SIG-M5 (cell line): ENCODE data around the gene SMO.
"Not testable (repeated sequence)": the region's sequence is repeated elsewhere in the genome, so short reads cannot be mapped to it uniquely, and the experiment has no call there.

ENCODE experiments used
- DNase-seq: peaks from one replicate; lab custom pipeline; 2025; lab: John Stamatoyannopoulos, UW

The SMO gene

GRCh38 chr7:129169686-129170440 lies 18.6 kb upstream of the SMO start:
- DNase-seq = no peak

- no peak for DNase-seq
These were observed 17.9 kb upstream of the SMO start for GRCh38 chr7:129170441-129171021.

DNA sequence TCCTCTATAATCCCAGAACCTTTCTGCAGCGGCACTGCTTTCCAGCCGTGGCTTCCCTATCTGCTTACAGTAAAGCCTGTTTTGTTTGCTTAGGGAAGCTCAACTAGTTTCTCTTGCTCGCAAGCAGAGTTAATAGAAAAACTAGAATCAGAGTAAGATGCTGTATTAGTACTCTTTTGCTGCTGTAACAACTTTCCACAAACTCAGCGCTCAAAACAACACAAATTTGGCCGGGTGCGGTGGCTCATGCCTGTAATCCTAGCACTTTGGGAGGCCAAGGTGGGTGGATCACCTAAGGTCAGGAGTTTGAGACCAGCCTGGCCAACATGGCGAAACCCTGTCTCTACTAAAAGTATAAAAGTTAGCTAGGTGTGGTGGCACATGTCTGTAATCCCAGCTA lies 14.6 kb upstream of the SMO start:
- DNase-seq = not testable (repeated sequence)

DNA sequence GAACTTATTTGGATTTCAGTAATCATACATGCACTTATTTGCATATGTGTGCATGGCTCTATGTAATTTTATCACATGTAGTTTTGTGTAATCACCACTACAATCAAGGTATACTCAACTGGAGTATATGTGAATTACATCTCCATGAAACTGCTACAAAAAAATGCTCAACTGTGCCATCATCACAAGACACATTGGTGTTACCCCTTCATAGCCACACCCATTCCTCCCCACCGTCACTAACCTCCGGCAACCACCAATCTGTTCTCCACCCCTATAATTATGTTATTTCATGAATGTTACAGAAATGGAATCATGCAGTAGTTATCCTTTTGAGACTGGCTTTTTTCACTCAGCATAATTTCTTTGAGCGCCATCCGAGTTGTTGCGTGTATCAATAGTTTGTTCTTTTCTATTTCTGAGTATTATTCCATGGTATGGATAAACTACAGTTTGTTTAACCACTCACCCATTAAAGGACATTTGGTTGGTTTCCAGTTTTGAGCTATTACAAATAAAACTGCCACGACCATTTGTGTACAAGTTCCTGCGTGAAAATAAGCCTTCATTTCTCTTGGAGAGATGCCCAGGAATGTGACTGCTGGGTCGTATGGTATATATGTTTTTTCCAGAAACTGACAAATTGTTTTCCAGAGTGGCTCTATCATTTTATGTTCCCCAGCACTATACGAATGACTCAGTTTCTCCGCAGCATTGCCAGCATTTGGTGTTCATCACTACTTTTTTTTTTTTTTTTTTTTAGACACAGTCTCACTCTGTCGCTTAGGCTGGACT lies 11.3 kb upstream of the SMO start:
- DNase-seq = no peak

GRCh38 chr7:129184981-129185670 lies 3.3 kb upstream of the SMO start:
- no peak for DNase-seq

DNA sequence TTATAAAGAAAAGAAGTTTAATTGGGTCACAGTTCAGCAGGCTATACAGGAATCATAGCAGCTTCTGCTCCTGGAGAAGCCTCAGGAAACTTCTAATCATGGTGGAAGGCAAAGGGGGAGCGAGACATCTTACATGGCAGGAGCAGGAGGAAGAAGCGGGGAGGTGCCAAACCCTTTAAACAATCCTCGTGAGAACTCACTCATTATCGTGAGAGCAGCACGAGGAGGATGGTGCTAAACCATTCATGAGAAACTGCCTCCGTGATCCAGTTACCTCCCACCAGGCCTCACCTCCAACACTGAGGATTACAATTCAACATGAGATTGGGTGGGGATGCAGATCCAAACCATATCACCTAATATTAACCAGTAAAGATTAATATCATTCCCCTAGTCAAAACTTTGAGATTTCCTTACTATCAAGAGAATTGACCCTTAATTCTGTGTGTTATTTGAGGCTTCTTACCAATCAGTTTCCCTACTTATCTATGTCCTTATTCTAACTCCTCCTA lies 1.6 kb upstream of the SMO start:
- no peak for DNase-seq

- no peak for DNase-seq
These were observed 607 bp upstream of the SMO start for GRCh38 chr7:129187681-129188371.

GRCh38 chr7:129188892-129189660 lies 643 bp downstream of the SMO start:
- DNase-seq = no peak

DNA sequence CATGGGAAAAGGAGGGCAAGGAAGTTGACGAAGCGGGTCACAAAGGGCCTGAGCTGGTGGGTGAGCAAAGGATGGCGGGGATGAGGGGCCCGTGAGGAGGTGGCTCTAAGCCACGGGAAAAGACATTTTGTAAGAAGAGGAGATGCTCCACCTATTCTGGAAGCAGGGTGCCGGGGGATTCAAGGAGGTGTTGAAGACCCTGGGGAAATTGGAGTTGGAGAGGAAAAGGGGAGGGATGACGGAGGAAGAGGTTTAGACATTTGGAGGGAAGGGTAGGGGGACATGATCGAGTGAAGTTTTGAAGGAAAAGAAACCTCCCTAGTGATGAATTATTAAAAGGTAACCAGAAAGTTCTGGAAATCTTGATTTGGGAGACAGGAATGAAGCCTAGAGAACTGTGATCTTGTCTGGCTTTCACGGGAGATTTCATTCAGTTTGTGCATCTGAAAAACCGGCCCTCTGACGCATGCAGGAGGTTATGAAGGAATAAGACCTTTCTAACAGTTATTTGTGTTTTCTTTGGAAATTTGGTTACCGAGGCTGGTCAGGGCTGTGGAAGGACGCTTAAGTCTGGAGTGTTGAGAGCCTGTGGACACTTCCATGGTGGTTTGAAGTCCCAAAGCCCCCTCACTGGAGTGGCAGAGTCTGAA lies 1.4 kb downstream of the SMO start:
- DNase-seq = no peak

DNA sequence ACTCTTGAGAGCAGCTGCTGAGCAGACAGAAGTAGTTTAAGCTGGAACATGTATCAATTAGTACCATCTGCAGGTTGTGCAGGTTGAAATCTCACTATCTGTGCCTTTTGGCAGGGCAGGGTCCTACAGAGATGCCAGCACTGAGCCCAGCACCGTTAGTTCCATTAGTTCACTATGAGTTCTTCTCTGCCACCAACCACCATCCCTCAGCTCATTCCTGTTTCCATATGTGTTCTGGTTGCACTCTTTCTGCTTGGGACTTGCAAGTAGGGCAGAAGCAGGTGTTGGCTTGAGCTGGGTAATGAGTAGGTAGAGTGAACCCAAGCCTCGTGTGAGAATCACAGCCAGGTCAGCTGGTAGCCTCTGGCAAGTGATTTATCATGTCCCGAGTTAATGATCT lies 2.8 kb downstream of the SMO start:
- DNase-seq = no peak

- no peak for DNase-seq
These were observed 5.5 kb downstream of the SMO start for GRCh38 chr7:129193892-129194291.

- DNase-seq = no peak
These were observed 9.3 kb downstream of the SMO start for GRCh38 chr7:129197771-129198170.

- no peak for DNase-seq
These were observed 11.0 kb downstream of the SMO start for GRCh38 chr7:129199406-129199805.

GRCh38 chr7:129202058-129202777 lies 13.8 kb downstream of the SMO start:
- DNase-seq = no peak

DNA sequence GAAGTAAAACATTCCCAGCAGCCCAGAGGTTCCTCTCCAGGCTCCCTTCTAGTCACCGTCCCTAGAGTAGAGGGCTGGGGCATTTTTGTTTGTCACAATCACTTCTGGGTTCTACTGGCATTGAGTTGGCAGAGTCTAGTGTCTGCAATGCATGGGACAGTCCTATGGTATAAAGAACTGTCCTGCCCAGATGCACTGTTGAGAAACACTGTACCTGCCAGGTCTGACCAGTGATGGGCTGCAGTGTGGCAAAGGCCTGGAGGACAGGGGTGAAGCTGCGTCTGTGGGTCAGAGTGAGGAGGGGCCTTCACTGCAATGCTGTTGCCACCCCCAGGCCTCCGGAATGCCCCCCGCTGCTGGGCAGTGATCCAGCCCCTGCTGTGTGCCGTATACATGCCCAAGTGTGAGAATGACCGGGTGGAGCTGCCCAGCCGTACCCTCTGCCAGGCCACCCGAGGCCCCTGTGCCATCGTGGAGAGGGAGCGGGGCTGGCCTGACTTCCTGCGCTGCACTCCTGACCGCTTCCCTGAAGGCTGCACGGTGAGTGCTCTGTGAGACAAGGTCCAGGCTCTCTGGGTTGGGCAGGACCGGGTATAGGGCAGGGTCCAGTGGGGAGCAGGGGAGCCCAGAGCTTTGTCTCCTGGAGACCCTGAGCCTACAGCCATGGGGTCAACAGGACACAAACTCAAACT lies 14.8 kb downstream of the SMO start:
- no peak for DNase-seq

GRCh38 chr7:129205126-129205818 lies 16.8 kb downstream of the SMO start:
- no peak for DNase-seq

DNA sequence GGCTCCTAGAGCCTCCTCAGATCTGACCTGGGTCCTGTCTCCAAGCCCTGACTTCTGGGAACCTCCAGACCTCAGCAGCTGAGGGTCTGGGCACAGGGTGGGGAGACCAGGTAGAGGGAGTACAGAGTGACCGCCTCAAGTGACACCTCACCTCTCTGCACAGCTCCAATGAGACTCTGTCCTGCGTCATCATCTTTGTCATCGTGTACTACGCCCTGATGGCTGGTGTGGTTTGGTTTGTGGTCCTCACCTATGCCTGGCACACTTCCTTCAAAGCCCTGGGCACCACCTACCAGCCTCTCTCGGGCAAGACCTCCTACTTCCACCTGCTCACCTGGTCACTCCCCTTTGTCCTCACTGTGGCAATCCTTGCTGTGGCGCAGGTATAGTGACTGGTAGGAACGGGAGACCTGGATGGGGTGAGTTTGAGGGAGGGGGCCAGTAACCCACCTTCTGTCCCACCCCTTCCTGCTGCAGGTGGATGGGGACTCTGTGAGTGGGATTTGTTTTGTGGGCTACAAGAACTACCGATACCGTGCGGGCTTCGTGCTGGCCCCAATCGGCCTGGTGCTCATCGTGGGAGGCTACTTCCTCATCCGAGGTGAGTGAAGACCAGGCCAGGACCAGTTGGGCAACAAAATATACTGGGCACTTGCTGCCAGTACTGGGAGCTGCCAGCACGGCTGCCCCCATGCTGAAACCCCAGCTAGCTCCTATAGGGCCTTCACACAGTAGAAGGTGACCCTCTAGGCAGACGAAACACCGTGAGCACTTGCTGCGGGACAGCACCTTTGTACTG lies 17.8 kb downstream of the SMO start:
- DNase-seq = no peak

DNA sequence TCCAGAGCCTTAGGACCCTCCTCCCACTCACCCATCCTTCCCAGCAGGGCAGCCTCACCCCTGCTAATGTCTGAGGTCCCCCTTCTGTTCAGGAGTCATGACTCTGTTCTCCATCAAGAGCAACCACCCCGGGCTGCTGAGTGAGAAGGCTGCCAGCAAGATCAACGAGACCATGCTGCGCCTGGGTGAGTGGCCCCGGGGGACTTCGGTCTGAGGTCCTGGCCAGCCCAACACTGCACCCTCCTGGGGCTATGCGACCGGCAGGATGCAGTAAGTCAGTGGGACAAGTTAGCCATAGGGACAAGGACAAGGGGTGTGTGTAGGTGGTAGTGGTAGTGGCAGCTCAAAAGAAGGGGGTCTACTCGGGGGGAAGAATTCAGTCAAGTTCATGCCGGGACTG lies 20.2 kb downstream of the SMO start:
- no peak for DNase-seq
